NCI-H1105 (cell line): ENCODE data around the gene SHBG.
"Not testable (repeated sequence)": the region's sequence is repeated elsewhere in the genome, so short reads cannot be mapped to it uniquely, and the experiment has no call there.

Source experiments
- DNase-seq: peaks from one replicate; lab custom pipeline; 2025; lab: John Stamatoyannopoulos, UW

The SHBG gene, protein sequence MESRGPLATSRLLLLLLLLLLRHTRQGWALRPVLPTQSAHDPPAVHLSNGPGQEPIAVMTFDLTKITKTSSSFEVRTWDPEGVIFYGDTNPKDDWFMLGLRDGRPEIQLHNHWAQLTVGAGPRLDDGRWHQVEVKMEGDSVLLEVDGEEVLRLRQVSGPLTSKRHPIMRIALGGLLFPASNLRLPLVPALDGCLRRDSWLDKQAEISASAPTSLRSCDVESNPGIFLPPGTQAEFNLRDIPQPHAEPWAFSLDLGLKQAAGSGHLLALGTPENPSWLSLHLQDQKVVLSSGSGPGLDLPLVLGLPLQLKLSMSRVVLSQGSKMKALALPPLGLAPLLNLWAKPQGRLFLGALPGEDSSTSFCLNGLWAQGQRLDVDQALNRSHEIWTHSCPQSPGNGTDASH

GRCh38 chr17:7629939-7630571, at the start of gene SHBG:
Gene SHBG (plus strand): TSS chr17:7630135. CDS start chr17:7630173, 38 bp downstream.
- no peak for DNase-seq

GRCh38 chr17:7580604-7581575, 49.0 kb upstream of the SHBG start:
- no peak for DNase-seq

DNA sequence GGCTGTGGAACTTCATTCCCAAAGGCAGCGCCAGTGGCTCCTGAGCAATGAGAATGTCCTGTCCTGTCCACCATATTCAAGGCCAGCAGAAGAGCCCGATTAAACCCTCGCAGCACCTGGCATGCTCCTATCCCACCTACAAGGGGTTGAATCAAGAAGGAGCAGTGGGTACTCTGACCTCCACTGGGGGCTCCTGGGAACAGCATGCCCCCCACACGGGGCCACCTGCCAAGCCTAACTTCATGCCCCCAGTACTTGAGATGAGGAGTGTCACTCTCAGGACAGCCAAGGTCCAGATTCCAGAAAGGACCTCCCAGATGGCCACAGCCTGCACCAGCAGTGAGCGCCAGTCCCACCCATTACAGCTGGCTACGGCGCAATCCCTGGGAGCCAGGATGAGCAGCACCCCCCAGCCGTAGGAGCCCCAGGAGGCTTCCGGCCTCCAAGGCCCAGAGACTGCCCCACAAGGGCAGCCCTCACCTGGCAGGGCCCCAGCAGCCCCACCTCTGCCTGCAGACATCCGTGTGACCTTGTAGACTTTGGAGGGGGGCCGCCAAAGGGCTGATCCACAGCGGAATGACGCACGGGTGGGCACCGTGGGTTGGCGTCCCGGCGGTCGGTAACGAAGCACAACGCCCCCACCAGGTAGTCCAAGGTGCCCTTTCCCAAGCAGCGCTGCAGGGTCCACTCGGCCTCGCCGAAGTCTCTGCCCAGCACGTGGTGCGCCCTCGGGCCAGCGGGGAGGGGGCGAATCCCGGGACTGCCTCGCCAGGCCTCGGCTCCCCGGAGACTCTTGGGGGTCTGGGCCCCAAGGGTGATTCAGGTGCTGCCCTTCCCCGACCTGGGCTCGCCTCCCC, 47.3 kb upstream of the SHBG start:
- DNase-seq = peak; percentile 11

DNA sequence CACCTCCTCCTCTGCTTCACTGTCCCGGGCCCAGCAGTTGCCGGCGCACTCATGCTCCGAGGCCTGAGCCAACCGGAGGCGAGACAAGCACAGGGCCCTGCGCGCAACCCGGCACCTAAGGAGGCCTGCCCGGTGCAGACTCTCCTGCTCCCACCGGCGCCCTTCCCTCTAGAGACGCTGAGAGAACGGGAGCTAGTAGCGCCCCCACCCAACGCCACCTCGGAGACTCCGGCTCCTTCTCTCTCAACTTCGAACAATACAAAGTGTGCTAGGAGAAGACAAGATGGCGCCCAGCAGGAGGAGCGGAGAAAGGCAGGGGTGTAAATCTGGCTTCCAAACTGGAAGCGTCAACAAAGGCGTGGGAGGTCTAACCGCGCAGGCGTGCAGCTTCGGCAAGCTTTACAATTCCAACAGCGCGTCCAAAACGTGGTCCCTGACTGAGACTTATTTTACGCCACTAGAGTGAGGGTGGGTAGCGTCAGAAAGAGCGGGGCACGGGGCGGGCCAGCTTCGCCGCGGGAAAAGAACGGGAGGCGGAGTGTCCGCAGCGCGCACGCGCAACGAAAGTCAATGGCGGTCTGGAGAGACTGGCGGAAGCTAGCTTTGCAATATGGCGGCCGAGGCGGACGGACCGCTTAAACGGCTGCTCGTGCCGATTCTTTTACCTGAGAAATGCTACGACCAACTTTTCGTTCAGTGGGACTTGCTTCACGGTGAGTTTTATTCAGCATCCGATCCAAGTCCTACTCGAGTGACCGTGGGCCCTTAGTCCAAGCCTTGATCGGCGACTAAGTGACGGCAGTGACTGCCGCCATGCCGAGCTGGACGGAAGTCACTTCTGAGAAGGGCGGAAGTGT, 46.5 kb upstream of the SHBG start, which contains the start of gene MPDU1:
Gene MPDU1, plus strand, starts transcription at position 600 of the 857 bp plus-strand sequence. Its CDS starts 11 bp downstream, at position 611.
- peak; percentile 98 for DNase-seq

GRCh38 chr17:7586673-7587419, 43.1 kb upstream of the SHBG start:
- no peak for DNase-seq

DNA sequence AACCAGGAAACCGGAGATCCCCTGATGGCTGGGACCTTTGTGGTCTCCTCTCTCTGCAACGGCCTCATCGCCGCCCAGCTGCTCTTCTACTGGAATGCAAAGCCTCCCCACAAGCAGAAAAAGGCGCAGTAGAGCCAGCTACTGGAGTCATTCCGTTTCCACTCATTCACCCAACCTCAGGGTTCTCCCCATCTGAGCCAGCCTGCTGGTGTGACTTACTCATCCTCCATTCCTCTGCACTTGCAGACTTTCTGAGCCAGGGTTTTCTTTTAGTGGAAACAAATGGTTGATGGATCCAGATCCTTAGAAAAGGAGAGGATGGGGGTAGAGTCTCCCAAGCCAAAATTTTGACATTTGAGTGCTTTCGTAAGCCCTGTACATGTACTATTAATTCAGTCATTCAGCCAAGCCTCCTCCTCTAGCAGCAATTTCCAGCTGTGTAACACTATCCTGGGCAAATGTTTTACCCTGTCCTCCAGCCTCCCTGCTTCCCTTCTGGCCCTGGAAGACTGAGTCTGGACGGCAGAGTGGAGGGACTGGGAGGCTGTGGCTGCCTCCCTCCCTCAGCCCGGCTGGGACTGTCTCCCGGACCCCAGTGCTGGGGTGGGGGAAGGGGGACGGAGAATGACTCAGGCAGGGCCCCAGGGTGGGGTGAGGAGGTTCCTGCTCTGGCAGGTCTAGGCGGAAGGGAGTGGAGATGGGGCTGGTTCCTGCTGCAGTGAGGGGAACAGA, 42.3 kb upstream of the SHBG start:
- DNase-seq = no peak

DNA sequence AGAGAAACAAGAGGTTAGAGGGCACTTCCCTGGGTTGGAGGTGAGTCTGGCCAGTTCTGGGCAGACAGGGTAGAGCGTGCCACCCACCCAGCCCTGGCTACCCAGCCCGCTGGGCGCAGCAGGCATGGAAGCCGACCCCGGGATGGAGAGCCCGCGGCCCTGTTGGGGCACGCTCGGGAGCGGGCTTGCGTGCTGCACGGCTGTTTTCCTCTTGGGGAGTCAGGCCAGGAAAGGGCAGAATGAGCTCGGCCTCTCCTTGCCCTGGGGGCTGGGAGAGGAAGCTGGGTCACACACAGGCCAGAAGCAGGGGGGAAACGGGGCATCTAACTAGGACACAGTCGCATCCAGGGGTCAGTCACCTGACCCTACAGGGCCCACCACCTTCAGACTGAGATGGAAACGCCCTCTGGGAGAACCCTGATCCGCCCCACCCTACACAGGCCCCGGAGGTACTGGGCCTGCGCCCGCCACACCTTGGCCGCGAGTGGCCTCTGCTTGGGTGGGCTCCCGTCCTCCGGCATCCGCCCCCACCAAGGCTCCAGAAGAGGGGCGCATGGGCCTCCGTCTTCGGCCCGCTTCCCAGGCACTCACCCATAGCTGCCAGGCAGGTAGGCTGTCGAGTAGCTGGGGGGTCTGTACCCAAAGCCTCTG, 41.3 kb upstream of the SHBG start:
- DNase-seq = peak; percentile 22

GRCh38 chr17:7589204-7589868, 40.6 kb upstream of the SHBG start:
- peak; percentile 93 for DNase-seq

GRCh38 chr17:7589891-7590691, 39.8 kb upstream of the SHBG start, which contains the start of gene SOX15:
Gene SOX15 (minus strand): TSS chr17:7590094. CDS start chr17:7589676, 418 bp downstream.
- peak; percentile 72 for DNase-seq

DNA sequence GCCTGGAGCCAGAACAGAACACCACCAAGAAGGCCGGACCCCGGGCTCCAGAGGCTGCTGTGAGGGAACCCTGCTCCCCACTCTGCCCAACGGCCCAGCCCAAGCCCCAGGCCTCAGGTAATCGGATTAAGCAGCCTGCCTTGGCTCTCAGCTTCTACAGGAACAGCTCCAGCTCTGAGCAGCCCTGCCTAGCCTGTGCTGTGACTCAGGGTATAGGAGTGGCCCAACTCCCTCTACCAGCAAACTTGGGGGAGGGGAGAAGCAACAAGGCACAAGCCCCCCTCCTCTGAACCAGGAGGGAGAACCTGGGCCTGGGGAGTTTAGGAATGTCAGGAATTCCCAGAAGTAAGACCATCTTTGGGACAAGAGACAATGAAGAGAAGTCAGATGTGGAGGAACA, 39.2 kb upstream of the SHBG start:
- DNase-seq = no peak

DNA sequence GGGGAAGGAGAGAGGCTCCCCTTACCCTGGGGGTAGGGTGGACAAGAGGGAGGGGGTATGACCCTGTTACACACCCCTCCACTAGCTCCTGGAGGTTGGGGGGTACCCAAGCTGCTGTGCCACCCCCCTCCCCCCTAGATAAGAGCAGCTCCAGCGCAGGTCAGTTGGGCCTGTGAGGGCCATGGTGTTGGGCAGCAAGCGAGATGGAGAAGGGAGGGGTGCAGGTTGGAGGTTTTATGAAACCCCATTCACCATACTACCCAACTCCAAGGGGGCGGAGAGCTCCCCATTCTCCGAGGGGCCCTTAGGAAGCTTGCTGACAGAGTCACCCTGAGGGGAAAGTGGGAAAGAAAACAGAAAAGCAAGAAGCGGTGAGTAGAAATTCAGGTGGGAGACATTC, 38.3 kb upstream of the SHBG start:
- DNase-seq = no peak

DNA sequence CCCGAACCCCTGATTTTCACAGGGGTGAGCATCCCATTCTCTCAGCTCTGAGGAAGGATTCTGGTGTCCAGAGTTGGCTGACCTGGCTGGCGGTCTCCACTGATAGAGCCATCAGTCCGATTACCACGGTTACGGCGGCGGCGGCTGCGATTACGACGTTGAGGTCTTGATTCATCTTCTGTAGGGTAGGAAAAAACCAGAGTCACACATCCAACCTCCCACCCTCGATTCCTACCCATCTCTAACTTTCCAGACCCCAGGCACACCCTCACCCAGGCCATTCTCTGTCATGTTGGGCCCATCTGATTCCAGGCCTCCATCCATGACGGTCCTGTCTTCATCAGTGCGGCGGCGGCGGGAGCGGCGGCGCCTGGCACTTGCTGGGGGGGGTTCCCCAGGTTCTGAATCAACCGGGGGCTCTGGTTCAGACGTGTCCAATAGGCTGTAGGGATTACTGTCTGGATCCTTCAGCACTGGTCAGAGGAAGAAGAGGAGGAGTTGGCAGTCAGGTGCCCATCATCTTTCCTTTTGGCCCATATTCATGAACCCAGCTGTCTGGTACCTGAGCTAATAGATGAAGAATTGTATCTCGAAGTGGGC, 37.4 kb upstream of the SHBG start:
- no peak for DNase-seq

DNA sequence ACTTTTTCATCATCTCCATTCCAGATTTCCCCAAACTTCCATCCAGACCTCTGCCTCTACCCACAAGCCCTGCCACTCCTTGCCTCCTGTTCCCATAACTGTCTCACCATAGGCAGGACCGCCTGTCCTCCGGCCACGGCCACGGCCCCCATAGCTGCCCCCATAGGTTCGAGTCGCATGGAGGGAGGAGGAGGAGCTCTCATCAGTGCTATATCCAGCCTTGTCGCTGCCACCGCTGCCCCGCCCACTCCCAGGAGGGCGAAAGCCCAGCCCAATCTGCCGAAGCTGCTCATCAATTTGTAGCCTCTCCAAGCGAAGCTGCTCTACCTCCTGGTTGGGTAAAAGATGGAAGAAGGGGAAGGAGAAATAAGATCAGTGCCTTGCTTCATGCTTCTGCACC, 36.6 kb upstream of the SHBG start:
- no peak for DNase-seq

DNA sequence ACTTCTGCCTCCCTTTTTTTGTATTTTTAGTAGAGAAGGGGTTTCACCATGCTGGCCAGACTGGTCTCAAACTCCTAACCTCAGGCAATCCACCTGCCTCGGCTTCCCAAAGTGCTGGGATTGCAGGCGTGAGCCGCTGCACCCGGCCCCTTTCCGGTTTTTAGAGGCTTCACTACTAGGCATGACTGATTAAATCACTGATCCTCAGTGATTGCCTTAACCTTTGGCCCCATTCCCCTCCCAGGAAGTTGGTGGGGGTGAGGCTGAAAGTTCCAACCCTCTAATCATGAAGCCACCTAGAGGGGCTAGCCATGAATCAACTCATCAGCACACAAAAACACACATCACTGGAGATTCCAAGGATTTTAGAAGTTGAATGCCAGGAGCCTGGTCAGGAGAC, 32.4 kb upstream of the SHBG start:
- DNase-seq = not testable (repeated sequence)

DNA sequence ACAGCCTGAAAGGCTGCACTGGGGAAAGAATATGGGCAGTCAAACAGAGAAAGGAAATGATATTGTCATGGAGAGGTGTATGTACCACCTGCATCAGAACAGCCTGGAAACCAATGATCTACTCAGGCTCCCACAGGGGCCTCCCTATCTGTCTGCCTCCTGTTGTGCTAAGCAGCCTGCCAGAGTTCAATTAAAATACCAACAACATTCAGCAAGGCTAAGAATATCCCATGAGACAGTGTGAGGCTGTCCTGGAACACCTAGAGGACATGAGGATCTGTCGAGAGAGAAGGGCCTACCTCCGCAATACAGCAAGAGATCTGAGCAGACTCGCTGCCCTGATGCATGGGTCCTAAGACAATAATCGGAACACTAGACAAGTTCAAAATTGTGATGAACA, 23.7 kb upstream of the SHBG start:
- DNase-seq = no peak

DNA sequence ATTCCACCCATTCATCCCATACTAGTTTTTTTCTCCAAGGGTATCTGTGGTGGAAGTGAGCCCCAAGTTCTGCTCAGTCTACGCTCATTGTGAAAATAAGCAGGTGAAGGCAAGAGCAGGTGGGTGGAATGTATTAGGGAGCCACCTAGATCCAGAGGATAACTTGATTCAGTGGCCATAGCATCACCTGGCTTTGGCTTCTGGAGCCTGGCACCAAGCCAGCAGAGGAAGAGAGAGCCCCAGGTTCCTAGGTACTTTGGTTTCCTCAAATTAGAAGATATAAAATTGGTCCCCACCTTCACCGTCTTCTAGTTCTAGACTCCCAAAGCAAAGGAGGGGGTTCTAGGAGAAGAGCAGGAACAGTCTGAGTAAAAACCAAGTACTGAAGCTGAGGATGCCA, 19.3 kb upstream of the SHBG start:
- peak; percentile 28 for DNase-seq
